NCI-H510A treated with DMSO at 0.1 percent for 48 hours (cell line): ENCODE results near the gene CIPC.

Experiments used
- DNase-seq: peaks from one replicate; lab custom pipeline; 2025; lab: John Stamatoyannopoulos, UW

Gene CIPC

GRCh38 chr14:77125823-77126325 lies 27.8 kb downstream of the CIPC start:
- DNase-seq = no peak

GRCh38 chr14:77126461-77126990 lies 28.5 kb downstream of the CIPC start:
- no peak for DNase-seq

- no peak for DNase-seq
These were observed 30.4 kb downstream of the CIPC start for GRCh38 chr14:77128414-77128891.

GRCh38 chr14:77130386-77130785 lies 32.3 kb downstream of the CIPC start:
- DNase-seq = no peak

- DNase-seq = no peak
These were observed 33.1 kb downstream of the CIPC start for GRCh38 chr14:77131206-77131605.

GRCh38 chr14:77131871-77132486 lies 33.9 kb downstream of the CIPC start:
- no peak for DNase-seq

GRCh38 chr14:77133720-77134338 lies 35.8 kb downstream of the CIPC start:
- DNase-seq = no peak

GRCh38 chr14:77139022-77139421 lies 41.0 kb downstream of the CIPC start:
- DNase-seq = no peak

GRCh38 chr14:77139540-77140358 lies 41.7 kb downstream of the CIPC start:
- peak; percentile 66 for DNase-seq

- peak; percentile 17 for DNase-seq
These were observed 42.5 kb downstream of the CIPC start for GRCh38 chr14:77140359-77141213.

GRCh38 chr14:77141214-77142004 lies 43.4 kb downstream of the CIPC start, which contains the start of gene ZDHHC22:
ZDHHC22 (minus strand) TSS chr14:77141791; CDS start chr14:77139738, 2,053 bp downstream.
- DNase-seq = peak; percentile 42

GRCh38 chr14:77142005-77142800 lies 44.1 kb downstream of the CIPC start:
- no peak for DNase-seq

- DNase-seq = no peak
These were observed 45.0 kb downstream of the CIPC start for GRCh38 chr14:77143071-77143470.

GRCh38 chr14:77144412-77145115 lies 46.5 kb downstream of the CIPC start:
- no peak for DNase-seq

GRCh38 chr14:77145975-77146740 lies 48.1 kb downstream of the CIPC start:
- no peak for DNase-seq

GRCh38 chr14:77148510-77149231 lies 50.6 kb downstream of the CIPC start:
- peak; percentile 13 for DNase-seq

- peak; percentile 16 for DNase-seq
These were observed 53.2 kb downstream of the CIPC start for GRCh38 chr14:77151245-77151644.
